Measurements from ENCODE around the gene TPSG1.

DNA sequence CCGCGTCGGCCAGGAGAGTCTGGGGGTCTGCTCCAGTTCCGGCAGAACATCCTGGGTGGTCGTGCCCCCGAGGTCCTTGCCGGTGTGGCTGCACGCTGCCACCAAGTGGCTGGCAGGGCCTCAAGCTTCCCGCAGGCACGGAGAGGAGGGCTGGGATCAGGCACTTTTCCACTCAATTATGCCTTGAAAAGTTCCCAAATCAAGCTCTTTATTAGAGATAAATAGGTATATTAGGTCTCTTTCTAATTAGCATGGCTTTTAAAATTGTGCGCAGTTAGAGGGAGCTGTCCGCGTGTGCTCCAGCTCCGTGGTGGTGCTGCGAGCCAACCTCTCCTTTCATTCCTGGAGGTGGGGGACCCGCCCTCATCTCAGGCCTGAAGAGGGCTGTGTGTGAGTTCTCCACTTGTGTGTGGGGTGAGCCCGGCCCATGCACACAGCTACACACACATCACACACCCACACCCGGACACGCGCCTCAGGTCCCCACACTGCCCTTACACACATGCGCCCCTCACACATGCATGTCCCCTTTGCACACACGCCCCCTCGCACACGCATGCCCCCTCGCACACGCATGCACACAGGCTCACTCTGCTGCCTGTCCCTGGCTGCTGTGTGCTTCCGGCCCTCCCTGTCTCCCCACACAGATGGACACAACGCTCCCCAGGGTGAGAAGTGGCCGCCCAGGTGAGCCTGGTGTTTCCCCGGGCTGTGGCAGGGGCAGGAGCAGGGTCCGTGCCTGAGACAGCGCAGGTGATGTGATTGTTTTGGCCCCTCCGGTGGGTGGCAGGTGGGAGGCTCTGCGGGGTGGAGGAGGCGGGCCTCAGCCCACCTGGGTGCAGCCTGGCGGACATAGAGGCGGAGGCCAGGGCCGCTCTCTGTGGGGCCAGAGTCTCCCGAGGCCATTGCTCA, 43.4 kb downstream of the TPSG1 start:
- TF ChIP-seq, protein P1, sequence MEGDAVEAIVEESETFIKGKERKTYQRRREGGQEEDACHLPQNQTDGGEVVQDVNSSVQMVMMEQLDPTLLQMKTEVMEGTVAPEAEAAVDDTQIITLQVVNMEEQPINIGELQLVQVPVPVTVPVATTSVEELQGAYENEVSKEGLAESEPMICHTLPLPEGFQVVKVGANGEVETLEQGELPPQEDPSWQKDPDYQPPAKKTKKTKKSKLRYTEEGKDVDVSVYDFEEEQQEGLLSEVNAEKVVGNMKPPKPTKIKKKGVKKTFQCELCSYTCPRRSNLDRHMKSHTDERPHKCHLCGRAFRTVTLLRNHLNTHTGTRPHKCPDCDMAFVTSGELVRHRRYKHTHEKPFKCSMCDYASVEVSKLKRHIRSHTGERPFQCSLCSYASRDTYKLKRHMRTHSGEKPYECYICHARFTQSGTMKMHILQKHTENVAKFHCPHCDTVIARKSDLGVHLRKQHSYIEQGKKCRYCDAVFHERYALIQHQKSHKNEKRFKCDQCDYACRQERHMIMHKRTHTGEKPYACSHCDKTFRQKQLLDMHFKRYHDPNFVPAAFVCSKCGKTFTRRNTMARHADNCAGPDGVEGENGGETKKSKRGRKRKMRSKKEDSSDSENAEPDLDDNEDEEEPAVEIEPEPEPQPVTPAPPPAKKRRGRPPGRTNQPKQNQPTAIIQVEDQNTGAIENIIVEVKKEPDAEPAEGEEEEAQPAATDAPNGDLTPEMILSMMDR (IDR thresholded peaks at IDR 0.05; ENCODE audit: low read depth, low read length): no peak
- TF ChIP-seq POLR2A (IDR thresholded peaks at IDR 0.05; ENCODE audit: extremely low read depth, insufficient read length) (no peak), MYC (IDR thresholded peaks at IDR 0.05; ENCODE audit: low read depth, low read length) (no peak)
- TF ChIP-seq, protein P2, sequence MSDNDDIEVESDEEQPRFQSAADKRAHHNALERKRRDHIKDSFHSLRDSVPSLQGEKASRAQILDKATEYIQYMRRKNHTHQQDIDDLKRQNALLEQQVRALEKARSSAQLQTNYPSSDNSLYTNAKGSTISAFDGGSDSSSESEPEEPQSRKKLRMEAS (IDR thresholded peaks at IDR 0.05; ENCODE audit: low read depth, low read length): no peak

Measured in NB4 (cell line).